Lower leg skin (tissue), 4 donors: Measurements from ENCODE around the gene PAFAH1B1. TPM values are rescaled to one million over a fixed set of nuclear protein-coding genes. Genes with fewer than 3 reads are reported as not detected.

ENCODE experiments used
- DNase-seq, 2 donors: peaks; one replicate each; pipeline ENCODE4 v3.0.0-alpha.2; 2019; ENCODE audit warnings: low spot score in 2 of 2
- H3K4me3 ChIP-seq: fragments of 200-600 bp; sonication (generic); 2 replicates; pipeline ENCODE4 v1.5.1; 2017; ENCODE audit warnings: mild to moderate bottlenecking, low read depth; ENCODE audit not compliant: poor library complexity, severe bottlenecking
- CTCF ChIP-seq, 3 donors: fragments of 450-650 bp; IDR thresholded peaks; one replicate each; pipeline ENCODE4 v1.5.1; 2016; ENCODE audit warnings: antibody characterized with exemption in 3 of 3, mild to moderate bottlenecking in 3 of 3, moderate library complexity in 2 of 3
- POLR2A ChIP-seq, 2 donors: fragments of 450-650 bp; IDR thresholded peaks; one replicate each; pipeline ENCODE4 v1.6.1; 2016 to 2017; ENCODE audit warnings: antibody characterized with exemption in 2 of 2, mild to moderate bottlenecking in 1 of 2, moderate library complexity in 1 of 2
- WGBS, 2 donors: methylation state at CpG; one replicate each; pipeline ENCODE4 v1.1.5; 2018; 5-methylcytosine and 5-hydroxymethylcytosine counted together
- intact Hi-C: fragments of 100-400 bp; cut with DNase I; formaldehyde crosslinking; loops from one replicate; pipeline ENCODE4 v1.15.0; 2023; ENCODE audit warnings: low total_unique reads
- total RNA-seq, 4 donors: library from RNA; depleted of rRNA; stranded (reverse); fragments of >200 nt; gene quantifications; one replicate each; pipeline ENCODE4 v1.1.0, GENCODE V29; 2016

The PAFAH1B1 gene
- total RNA-seq, 4 donors from 2014 or later: 58.7 to 121 (median 94.6) TPM

- TF ChIP-seq CTCF (IDR thresholded peaks at IDR 0.05) (no peak), POLR2A (IDR thresholded peaks at IDR 0.05) (no peak)
- intact Hi-C loops: no loop called here
- no peak overlapping the region for H3K4me3 ChIP-seq
- 65 to 70% methylated on average over 8 of the region's 8 CpGs for WGBS, 2 donors
- DNase-seq: no peak
These were observed 4.7 kb downstream of the PAFAH1B1 start for GRCh38 chr17:2598166-2598565.

GRCh38 chr17:2602597-2603017 lies 9.2 kb downstream of the PAFAH1B1 start:
- intact Hi-C loops: no loop called here
- TF ChIP-seq POLR2A (IDR thresholded peaks at IDR 0.05): no peak
- TF ChIP-seq CTCF (IDR thresholded peaks at IDR 0.05): no peak
- no peak overlapping the region for H3K4me3 ChIP-seq
- DNase-seq: no peak
- 57 to 67% methylated on average over 6 of the region's 6 CpGs for WGBS, 2 donors

- H3K4me3 ChIP-seq: no peak overlapping the region
- intact Hi-C loops: no loop called here
- no peak for DNase-seq
- TF ChIP-seq CTCF (IDR thresholded peaks at IDR 0.05) (no peak), POLR2A (IDR thresholded peaks at IDR 0.05) (no peak)
- WGBS, 2 donors: 73 to 76% methylated on average over 6 of the region's 6 CpGs
These were observed 15.0 kb downstream of the PAFAH1B1 start for GRCh38 chr17:2608350-2608913.

GRCh38 chr17:2609091-2609490 lies 15.6 kb downstream of the PAFAH1B1 start:
- no peak for DNase-seq
- 84 to 94% methylated on average over 7 of the region's 7 CpGs for WGBS, 2 donors
- TF ChIP-seq POLR2A (IDR thresholded peaks at IDR 0.05): no peak
- no peak for TF ChIP-seq CTCF (IDR thresholded peaks at IDR 0.05)
- intact Hi-C loops: no loop called here
- no peak overlapping the region for H3K4me3 ChIP-seq

GRCh38 chr17:2610195-2611175 lies 17.0 kb downstream of the PAFAH1B1 start:
- no peak overlapping the region for H3K4me3 ChIP-seq
- WGBS, 2 donors: 53 to 65% methylated on average over 3 of the region's 3 CpGs
- DNase-seq: no peak
- no peak for TF ChIP-seq CTCF (IDR thresholded peaks at IDR 0.05)
- TF ChIP-seq POLR2A (IDR thresholded peaks at IDR 0.05): no peak
- intact Hi-C loops: no loop called here
